ENCODE data around the gene KIF18B.
"Not testable (repeated sequence)": the region's sequence is repeated elsewhere in the genome, so short reads cannot be mapped to it uniquely, and the experiment has no call there.

KIF18B gene

DNA sequence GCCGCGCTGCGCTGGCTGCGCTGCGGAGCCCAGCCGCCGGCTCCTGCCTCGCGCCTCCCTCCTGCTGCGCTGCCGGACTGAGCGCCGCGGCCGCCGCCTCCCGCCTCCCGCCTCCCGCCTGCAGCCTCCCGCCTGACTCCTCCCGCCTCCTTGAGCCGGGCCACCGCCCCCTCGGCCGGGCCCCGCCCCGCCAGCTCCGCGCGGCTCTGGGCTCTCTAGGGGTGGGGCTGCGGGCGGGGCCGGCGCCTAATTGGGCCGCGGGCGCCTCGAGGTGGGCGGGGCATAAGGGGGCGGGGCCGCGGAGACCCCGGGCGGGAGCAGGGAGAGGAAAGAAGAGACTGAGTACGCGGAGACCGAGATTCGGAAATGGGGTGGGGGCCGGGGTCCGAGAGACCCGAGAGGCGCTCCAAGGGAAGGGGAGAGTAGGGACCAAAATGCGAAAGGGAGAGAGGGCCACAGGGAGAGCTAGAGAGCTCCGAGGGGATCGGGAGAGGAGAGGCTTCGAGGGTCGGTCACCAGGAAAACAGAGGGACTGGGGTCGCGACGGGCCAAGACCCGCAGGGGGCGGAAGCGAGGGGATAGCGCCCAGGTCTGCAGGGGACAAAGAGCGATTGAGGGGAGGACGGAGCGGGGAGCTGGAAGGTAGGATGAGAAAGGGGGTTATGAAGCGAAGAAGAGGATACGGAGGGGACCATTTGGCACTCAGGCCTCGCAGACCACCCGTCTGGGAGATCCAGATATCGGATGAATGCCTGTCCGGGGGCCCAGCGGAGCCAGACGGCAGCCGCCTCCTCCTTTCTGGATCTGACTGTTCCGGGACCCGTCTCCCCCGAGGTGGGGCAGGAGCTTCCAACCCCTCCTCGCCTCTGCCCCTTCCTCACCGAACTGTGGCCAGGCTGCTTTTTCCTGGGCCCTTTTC lies 20.9 kb upstream of the KIF18B start, which contains the start of gene C1QL1:
Gene C1QL1, minus strand, starts transcription at position 79 of the 919 bp plus-strand sequence. CDS start 255 bp downstream, outside the sequence.
- peak; percentile 79 for DNase-seq

DNA sequence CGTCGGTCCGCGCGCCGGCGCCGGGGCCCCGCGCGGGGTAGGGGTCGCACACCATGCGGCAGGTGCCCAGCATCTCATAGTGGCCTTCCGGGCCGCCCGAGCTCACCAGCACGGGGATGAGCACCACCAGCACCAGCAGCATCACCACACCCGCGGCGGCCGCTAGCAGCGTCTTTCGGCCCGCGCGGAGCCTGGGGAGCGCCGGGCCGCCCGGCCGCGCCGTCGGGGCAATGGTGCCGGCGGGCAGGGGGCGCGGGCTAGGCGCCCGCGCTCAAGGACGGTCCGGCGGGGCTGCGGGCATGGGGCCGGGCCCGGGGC lies 20.3 kb upstream of the KIF18B start:
- DNase-seq, result no peak

DNA sequence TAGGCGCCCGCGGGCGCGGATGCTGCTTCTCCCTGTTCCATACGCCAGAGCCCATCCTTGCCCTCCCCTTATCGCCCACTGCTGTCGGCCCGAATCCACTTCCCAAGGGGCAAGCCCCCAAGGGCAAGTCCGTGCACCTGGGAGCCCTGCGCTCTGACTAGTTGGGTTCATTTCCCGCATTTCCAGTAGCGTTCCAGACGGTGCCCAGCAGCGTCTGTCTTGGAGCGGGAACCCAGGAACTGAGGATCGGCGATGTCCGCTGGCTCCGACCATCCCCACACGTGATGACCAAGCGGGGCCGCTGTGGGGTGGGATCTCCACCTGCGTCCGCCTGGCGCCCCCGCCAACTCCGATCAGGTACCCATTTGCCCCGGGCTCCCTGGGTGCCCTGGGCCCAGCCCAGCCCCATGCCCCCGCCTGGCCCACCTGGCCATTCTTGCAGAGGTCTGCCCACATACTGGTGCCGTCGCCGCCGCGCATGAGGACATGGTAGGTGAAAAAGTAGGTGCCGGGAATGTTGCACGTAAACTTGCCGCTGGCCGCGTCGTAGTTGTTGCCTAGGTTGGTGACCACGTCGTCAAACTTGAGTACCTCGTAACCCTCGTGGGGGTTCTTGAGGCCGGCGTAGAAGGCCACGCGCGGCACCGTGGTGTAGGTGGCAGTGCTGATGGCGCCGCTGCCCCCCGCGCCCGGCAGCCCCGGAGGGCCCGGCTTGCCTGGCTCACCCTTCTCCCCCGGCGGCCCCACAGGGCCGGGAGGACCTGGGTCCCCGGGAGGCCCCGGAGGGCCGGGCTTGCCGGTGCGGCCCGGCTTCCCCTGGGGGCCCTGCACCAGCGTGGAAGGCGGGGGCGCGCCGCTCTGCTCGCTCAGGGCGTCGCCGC lies 19.7 kb upstream of the KIF18B start:
- DNase-seq, result no peak

DNA sequence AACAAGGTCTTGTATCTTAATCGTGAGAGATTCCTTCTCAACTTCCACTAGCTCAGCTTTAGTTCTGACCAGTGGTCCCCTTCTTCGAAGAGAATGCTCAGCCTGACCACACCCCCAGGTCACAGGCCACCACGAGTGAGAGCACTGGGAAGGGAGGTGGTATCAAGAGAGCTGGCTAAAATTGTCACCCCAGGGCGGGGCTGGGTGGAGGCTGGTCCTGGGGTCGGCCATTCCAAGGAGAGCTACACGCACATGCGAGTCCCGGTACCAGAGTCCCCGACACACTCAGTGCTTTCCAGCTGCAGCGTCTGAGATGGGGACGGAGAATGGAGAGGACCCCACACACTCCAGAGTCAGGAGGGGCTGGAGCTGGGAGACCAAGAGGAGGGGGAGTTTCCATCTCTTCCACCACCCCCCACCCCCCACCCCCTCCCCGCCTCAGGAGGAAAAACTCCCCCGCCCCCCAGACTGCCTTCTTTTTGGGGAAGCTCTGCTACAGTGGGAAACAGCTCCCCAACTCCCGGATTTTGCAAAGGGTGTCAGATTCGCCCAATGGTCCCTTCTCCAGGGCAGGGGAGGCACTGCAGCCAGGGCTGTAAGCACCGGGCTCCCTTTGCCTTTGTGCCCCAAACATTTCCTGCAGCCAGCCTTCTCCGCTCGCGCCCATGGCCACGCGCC lies 18.9 kb upstream of the KIF18B start:
- DNase-seq, result no peak

DNA sequence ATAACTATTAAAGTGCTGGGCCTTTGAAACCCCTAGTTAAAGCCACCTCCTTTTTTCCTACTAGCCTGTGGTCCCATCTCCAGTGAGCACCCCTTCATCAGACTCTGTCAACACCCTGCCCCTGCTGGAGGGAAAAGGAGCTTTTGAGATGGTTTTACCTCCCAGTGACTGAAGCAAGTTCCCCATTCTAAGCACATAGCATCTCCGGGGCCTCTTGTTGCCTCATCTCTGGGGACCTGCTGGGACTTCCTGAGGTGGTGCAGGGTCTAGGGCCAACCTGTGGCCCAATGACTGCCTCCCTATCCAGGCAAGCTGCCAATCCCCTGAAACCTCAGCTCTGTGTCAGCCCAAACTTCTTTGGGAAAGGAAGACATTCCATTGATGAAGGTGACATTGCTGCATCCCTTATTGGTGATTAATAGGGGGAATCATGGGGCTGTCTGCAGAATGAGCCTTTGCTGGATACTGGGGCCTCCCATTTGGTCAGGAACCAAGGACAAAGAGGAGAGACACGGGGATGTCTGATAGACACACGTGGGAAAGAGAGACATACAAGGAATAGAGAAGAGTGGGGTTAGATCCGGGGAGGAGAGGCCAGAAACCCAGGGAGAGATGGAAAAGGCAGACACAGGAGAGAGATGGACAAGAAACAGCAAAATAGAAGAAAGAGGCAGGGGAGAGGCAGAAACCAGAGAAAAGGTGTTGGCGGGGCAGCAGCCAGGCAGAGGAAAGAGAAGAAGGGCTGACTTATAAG lies 18.1 kb upstream of the KIF18B start:
- no peak for DNase-seq

DNA sequence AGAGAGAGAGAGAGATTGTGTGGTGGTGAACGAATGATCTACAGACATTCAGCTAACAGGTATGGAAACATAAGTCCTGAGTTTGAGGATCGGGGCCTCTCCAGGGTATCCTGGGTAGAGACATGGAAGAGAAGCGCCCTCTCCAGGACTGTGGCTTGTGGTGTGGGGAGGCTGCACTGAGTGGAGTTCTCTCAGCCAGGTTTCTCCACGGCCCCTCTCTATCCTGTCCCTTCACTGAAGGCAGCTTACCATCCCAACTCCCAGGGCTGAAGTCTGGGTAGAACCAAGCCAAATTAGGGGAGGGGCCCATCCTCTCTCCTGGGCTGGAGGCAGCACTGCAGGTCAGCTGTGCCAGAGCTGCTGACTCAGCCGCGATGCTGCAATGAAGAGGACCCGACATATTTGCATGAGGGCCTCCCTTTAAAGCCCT lies 14.4 kb upstream of the KIF18B start:
- no peak for DNase-seq

DNA sequence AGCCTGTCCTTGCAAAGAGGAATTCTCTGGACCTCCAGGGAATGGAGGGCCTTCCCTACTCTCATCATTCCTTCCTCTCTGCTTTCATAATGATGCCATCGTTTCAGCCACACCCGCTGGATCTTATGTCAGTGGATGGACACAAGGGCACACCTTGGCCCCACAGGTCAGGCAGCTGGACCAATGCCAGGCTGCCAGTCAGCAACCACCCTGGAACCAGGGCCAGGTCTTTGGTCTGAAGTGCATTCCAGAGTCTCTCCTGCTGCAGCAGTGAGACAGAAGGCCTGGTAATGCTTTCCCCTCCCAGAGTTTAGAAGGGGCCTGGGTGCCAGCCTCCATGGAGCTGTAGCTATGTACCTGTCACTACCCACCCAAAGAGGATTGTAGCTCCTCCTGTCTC lies 13.1 kb upstream of the KIF18B start:
- no peak for DNase-seq

DNA sequence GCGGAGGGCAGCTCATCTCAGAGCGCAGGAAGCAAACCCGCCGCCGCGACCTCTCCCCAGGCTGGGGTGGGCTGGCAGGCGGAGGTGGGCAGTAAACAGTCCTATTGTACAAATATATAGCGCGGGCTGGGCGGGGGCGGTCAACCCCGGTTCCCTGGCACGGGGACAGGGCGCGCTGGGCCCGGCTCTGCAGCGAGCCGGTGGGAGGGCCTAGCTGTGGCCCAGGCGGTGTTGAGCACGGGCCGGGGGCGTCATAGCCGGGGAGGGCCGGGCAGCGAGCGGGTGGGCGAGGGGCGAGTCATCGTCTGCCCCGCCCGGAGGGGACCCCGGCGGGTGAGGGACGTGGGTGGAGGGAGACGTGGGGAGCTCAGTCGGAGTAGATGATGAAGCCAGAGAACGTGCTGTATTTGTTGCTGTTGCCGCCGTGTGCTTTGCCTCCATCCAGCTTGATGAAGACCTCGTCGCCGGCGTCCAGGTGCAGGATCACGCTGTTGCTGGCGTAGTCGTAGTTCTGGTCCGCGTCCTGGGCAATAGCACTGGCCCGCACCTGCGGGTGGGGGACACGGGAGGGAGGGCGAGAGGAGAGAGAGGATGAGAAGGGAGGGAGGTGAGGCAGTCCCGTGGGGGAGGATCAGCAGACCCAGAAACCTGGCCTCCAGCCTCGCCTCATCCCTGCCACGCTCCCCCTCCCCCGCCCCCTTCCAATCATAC lies 12.4 kb upstream of the KIF18B start:
- DNase-seq, result peak; percentile 42

DNA sequence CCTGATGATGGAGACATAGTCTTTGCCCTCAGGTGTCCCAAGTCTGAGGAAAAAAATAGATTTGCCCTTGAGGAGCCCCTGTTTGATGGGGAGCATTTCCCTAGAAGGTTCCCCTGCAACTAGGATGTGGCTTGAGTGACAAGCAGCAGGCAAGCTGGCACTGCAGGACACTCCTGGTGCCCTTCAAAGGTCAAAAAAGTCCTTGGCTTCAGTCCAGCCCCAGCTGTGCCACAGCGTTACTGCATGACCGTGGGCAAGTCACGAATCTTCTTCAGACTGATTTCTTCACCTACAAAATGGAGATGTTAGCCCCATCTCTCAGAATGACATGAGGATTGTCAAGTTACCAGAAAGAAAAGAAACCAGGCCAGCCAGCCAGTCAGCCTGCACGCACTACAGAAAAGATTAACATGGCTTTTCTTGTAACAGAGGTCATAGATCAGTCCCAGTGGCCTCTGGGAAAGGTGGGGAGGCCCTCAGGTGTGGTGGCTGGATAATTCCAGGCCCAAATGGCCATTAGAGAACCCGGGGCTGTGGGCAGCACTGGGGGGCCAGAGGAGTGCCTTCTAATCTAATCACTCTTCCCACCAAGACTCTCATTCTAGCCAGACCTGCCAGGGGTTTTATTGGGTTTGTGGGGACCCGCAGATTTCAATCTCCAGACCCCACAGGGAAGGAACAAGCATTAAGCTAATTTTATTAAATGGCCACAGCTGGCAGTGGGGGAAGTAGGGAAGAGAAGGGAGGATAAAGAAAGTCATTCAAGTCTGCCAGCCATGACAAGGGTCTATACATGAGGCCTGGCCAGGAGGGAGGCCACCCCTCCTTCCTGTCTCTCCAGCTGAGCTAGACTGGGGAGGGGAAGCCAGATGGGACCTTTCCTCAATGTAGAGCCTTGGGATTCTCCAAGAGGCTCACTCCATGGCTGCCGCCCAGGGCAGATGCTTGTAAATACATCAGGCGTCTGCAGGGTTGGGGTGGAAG lies 9.7 kb upstream of the KIF18B start:
- DNase-seq, result no peak

DNA sequence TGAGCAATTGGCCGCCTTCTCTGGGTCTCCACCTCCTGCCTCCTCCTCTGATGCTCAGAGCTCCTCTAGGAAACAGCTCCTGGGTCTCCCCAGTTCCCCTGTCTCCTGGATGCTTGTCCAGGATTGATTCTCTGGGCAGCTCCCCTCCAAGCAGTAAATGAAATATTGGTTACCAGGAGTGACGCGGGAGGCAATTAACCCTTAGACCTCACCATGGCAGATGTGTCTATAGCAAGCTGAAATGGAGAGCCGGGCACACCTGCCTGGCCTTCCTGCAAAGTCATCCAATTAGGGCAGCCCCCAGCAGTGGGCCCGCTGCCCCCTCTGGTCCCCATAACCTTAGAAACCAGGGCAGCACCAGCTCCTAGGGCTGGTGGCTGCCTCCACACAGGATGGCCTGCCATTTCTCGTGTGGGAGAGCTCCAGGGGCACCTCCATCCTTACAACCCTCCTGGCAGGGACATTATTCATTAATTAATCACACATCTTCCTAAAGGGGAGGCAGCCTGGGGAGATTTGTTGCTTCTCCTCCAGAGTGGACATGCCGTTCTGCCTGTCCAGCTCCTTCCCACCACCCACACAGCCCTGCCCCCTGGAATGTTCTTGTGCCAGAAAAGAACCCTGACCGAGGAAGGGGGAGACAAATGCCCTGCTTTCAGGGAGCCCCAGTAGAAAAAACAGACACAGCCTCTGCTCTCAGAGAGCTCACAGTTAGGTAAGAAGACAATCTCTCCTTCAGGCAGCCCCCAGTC lies 8.3 kb upstream of the KIF18B start:
- DNase-seq, result no peak

DNA sequence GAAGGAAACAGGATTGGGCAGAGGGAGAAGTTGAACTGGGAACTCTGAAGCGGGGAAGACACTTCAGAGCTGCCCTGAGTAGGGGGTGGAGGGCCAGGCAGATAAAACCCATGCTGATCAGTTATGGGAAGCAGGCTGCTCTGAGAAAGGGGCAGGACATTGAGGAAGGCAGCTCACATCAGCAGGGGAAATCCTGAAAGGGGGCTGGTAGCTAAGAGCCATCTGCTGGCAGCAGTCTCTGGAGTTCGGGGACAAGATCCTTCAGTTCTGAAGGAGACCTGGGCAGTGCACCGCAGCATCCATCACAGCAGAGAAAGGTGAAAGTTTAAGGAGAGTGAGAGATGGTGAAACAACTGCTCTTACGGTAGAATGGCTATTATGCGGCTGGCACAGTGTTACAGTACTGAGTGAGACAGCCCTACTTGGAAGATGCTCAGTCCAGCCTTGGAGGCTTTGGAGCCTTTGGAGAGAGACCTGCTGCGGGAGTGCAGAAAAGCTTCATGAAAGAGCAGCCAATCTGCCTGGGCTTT lies 5.4 kb upstream of the KIF18B start:
- DNase-seq, result no peak

DNA sequence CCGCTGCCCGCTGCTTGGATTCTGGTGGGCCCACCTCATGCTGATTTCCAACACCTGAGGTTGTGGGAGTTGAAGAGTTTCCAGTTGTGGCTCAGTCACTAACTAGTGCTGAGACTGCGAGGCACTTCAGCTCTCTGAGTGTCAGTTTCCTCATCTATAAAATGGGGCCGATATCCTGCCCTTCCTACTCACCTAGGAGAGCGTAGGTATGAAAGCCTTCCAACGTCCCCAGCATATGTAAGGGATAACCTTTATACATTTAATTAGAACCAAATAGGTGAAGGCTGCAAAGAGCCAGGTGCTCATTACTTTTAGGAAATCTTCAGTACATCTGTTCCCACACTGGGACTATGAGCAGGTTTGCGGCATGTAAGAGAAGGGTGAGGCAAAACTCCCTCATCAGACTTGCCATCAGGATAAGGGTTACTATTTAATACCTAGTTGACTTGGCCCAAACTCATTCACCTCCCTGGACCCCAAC lies 782 bp upstream of the KIF18B start:
- DNase-seq, result no peak

DNA sequence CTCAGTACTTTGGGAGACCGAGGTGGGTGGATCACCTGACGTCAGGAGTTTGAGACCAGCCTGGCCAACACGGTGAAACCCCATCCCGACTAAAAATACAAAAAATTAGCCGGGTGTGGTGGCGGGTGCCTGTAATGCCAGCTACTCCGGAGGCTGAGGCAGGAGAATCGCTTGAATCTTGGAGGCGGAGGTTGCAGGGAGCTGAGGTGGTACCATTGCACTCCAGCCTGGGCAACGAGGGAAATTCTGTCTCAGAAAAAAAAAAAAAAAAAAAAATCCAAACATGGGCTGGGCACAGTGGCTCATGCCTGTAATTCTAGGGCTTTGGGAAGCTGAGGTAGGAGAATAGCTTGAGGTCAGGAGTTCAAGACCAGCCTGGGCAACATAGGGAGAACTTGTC lies 1.9 kb downstream of the KIF18B start:
- not testable (repeated sequence) for DNase-seq

DNA sequence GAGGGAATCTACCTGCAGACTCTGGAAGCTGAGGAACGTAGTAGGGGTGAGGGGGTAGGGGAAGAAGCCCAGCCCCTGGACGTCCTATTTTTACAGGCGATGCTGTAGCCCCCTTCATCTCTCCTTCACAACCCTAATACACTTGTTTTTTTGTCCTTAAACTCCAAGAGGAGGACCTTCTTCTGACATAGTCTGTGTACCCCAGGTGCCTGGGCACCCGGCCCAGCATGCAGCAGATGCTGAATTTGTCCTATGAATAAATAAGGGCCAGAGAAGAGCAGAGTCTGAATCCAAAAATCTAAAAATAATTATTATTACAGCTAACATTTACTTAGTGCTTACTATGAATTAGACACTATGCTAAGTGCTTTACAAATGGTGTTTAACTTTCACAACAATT lies 5.1 kb downstream of the KIF18B start:
- no peak for DNase-seq

DNA sequence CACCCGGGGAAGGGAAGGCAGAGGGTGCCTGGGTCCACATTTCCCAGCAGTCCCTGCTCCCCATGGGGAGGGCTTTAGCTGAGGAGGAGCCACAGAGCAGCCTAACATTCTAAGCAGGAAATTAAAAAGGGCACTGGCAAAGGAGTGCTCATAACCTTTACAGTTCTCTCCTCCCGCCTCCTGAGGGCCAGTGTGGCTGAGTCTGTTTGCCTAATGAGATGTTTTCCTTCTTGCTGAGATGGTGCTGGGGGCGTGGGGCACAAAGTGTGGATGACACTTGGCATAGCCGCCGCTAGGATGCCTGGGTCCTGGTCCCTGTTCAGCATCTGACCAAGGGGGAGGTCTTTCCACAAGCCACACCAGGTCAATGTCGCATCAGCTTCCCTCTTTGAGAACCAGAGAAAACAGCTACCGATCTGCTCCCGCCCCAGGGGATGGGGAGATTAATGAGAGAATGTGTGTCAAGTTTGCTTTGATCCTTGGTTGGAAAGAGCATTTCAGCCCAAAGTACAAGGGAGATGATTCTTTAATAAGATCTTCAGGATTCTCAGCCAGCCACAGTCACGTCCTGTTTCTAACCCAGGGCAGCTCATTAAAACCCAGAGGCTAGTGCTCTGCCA lies 5.8 kb downstream of the KIF18B start:
- DNase-seq, result no peak

DNA sequence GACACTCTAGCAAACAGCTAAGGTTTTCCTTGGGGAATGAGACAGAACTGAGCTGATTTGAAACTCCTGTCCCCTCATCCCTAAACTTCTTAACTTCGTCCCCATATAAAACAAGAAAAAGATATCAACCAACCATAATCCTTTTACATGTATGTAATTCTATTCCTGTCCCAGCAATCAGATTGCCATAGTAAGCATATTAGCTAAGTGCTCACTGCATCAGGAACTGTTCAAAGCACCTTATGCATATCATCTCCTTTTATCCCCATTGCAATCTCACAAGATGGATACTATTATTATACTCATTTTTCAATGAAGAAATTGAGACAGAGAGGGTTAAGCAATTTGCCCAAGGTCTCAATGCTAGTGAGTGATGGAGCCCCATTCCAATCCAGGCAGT lies 6.8 kb downstream of the KIF18B start:
- DNase-seq, result no peak

DNA sequence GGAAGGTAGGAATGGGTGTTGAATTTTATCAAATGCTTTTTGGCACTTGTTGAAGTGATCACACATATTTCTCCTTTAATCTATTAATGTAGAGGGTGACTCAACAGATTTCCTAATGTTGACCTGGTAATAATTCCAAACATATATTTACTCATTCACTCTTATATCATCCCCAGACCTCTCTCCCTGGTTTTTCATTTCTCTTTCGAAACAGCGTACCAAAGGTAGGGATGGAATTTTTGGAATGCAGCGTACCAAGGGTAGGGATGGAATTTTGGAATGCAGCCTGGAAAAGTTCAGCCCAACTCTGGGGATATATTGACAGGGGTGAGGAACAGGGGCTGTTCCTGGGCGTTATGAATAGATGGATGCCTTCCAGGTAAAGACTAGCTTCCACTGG lies 7.3 kb downstream of the KIF18B start:
- DNase-seq, result no peak

DNA sequence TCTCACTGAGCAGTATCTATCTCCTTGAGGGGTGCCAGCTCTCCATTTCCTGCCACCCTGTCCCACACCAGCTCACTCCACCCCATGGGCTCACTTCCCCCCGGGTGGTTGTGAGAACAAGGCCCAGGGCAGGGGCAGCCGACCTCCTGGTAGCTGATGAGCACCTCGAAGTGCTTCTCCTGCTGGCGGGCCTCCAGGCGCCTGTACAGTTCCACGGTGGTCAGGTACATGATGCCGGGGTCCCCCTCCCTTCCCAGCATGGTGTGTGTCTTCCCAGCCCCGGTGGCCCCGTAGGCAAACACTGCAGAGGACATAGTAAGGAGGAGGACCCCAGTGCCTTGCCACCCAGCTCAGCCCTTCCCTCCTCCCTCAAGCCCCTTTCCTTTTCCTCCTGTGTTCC lies 12.5 kb downstream of the KIF18B start:
- no peak for DNase-seq

DNA sequence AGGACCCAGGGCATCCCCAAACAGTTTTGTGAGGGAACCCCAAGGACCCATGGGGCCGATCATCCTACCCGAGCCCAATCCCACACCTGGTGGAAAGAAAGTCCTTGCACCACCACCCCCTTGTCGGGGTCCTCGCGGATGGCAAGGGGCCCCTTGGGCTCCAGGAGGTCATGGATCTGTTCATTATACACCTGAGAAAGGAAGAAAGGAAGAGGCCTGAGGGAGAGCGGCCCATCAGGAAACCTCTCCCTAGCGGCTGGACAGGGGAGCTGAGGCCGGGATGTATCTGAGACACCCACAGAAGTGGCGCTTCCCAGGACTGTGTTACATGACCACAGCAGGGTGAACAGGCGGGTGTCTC lies 12.8 kb downstream of the KIF18B start:
- no peak for DNase-seq

Data from activated T-cell treated with anti-CD3 and anti-CD28 coated beads for 4 hours (primary cell).